ENCODE data around the gene HNF4A. TPM values are rescaled to one million over a fixed set of nuclear protein-coding genes. Genes with fewer than 3 reads are reported as not detected.

Gene HNF4A
- total and polyA plus RNA-seq, 4 experiments from 2014 or later, result not detected

DNA sequence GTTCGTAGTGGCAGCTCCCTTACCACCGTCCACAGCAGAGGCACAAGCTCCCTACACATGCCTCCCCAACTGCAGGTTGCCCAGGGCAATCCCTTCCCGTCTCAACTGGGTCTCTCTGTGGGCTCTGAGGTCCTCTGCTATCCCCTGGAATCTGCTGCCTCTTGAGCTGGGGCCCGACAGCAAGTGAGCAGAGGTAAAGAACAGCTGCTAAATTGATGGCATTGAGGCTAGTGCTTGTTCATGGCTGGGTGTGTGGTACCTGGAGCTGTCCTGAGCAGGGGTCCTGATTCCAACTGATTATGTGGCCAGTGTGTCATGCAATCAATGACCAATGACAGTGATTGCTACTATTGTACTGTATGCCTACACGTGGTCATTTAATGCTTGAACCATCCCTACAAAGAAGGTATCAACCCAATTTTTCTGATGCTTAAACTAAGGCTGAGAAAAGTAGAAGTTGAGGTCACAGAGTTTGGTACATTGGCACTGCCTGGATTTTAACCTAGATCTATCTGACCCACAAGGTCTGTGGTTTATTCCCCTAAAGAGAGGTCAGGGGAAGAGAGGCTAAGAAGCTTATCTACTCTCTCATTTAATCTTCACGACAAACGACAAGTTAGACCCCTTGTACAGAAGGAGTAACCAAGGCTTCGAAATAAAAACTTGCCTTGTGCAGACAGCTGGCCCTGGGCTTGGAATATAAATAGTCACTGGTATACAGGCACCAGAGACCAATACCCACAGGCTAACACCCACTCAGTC lies 41.1 kb downstream of the HNF4A start:
- Histone ChIP-seq H3K4me3 (ENCODE audit: low read length in 2 of 2) (no peak overlapping the region), H3K36me3 (ENCODE audit: insufficient read depth, low read length) (no peaks in the 10 kb centered on the region), H3K4me1 (ENCODE audit: insufficient read depth, low read length) (no peaks in the 10 kb centered on the region), H3K9me3 (ENCODE audit: control insufficient read depth in 1 of 2, low read length in 2 of 2) (no peaks in the 10 kb centered on the region), H3K27ac (ENCODE audit: low read depth, low read length) (no peak overlapping the region), H3K27me3 (ENCODE audit: insufficient read depth, low read length) (no peaks in the 10 kb centered on the region)
- POLR2A ChIA-PET (ENCODE audit: partially characterized antibody), result no interaction called here
- intact Hi-C loops (cut with micrococcal nuclease), result no loop called here
- CTCF ChIA-PET (ENCODE audit: partially characterized antibody), result interaction anchor here (3.3 kb wide), 1 partner anchor 11 kb away, joined by 13 read pairs; no protein-coding TSS in a partner anchor
- no peaks in the 10 kb centered on the region for H3K4me1 Mint-ChIP-seq
- no peaks in the 10 kb centered on the region for H3K36me3 Mint-ChIP-seq
- H3K9me3 Mint-ChIP-seq, result no peaks in the 10 kb centered on the region
- H3K27ac Mint-ChIP-seq, result no peak overlapping the region
- H3K4me3 Mint-ChIP-seq, result no peak overlapping the region
- DNase-seq, result no peak
- peaks cover 4 to 9% of the 10 kb centered on the region in 2 donors for H3K27me3 Mint-ChIP-seq

DNA sequence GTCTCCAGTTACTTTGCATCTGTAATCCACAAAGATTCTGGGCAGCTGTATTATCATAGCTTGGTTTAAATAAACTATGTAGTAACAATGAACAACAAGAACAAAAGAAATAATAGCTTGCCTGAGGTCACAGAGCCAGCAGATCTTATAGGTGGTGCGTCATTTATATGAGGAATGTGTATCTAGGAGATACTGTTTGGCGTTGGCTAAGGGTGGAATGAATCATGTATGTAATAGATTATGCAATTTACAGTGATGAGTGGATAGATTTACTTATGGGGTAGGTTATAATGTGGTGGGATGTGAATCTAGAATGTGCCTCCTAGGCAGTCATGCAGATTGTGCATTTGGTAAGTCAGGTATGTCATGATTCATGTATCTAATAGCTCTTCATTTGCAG lies 42.8 kb downstream of the HNF4A start:
- peaks cover 6 to 13% of the 10 kb centered on the region in 2 donors for H3K27me3 Mint-ChIP-seq
- DNase-seq, result no peak
- Histone ChIP-seq H3K4me3 (ENCODE audit: low read length in 2 of 2) (no peak overlapping the region), H3K4me1 (ENCODE audit: insufficient read depth, low read length) (no peaks in the 10 kb centered on the region), H3K9me3 (ENCODE audit: control insufficient read depth in 1 of 2, low read length in 2 of 2) (no peaks in the 10 kb centered on the region), H3K27me3 (ENCODE audit: insufficient read depth, low read length) (no peaks in the 10 kb centered on the region), H3K36me3 (ENCODE audit: insufficient read depth, low read length) (no peaks in the 10 kb centered on the region), H3K27ac (ENCODE audit: low read depth, low read length) (no peak overlapping the region)
- H3K4me1 Mint-ChIP-seq, result no peaks in the 10 kb centered on the region
- no peak overlapping the region for H3K4me3 Mint-ChIP-seq
- intact Hi-C loops (cut with micrococcal nuclease), result no loop called here
- ChIA-PET CTCF (ENCODE audit: partially characterized antibody) (no interaction called here), POLR2A (ENCODE audit: partially characterized antibody) (no interaction called here)
- no peaks in the 10 kb centered on the region for H3K36me3 Mint-ChIP-seq
- H3K9me3 Mint-ChIP-seq, result no peaks in the 10 kb centered on the region
- no peak overlapping the region for H3K27ac Mint-ChIP-seq

DNA sequence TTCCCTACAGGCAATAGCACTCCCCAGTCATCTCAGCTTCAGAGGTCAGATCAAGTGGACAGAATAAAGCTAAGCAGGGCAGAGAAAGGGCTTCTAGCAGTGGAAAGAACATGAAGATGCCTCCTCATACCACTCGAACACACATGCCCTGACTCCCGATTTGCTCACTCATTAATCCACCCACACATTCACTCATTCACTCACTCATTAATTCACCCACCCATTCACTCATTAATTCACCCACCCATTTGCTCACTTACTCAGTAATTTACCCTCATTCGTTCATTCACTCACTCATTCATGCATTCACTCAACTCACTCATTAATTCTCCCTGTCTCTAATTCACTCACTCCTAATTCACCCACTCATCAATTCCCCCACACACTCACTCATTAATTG lies 43.9 kb downstream of the HNF4A start:
- intact Hi-C loops (cut with micrococcal nuclease), result no loop called here
- Histone ChIP-seq H3K9me3 (ENCODE audit: control insufficient read depth in 1 of 2, low read length in 2 of 2) (no peaks in the 10 kb centered on the region), H3K27ac (ENCODE audit: low read depth, low read length) (no peak overlapping the region), H3K4me3 (ENCODE audit: low read length in 2 of 2) (no peak overlapping the region), H3K27me3 (ENCODE audit: insufficient read depth, low read length) (no peaks in the 10 kb centered on the region), H3K36me3 (ENCODE audit: insufficient read depth, low read length) (no peaks in the 10 kb centered on the region), H3K4me1 (ENCODE audit: insufficient read depth, low read length) (no peaks in the 10 kb centered on the region)
- H3K4me1 Mint-ChIP-seq, result peaks cover 0 to 1% (median 0%) of the 10 kb centered on the region in 4 donors
- no peak overlapping the region for H3K27ac Mint-ChIP-seq
- no peak for DNase-seq
- CTCF ChIA-PET (ENCODE audit: partially characterized antibody), result interaction anchor here (1.1 to 1.6 kb wide), 2 partner anchors 10 to 15 kb away, joined by 4 to 6 read pairs; no protein-coding TSS in a partner anchor
- H3K9me3 Mint-ChIP-seq, result no peaks in the 10 kb centered on the region
- no peaks in the 10 kb centered on the region for H3K36me3 Mint-ChIP-seq
- POLR2A ChIA-PET (ENCODE audit: partially characterized antibody), result no interaction called here
- H3K4me3 Mint-ChIP-seq, result no peak overlapping the region
- peaks cover 6 to 13% of the 10 kb centered on the region in 2 donors for H3K27me3 Mint-ChIP-seq

DNA sequence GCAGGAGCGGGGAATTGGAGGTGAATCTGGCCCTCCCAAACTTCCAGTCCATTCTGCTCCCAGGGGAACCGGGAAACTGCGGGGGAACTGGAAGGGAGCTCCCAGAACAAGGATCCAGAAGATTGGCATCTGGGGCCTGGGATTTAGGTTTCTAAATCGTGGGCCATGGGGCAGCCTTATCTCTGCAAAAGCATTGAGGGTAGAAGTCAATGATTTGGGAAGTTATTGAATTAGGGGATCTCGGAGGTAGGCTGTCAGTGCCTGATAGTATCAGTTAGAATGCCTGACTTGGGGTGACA lies 45.1 kb downstream of the HNF4A start:
- Histone ChIP-seq H3K36me3 (ENCODE audit: insufficient read depth, low read length) (no peaks in the 10 kb centered on the region), H3K9me3 (ENCODE audit: control insufficient read depth in 1 of 2, low read length in 2 of 2) (no peaks in the 10 kb centered on the region), H3K4me3 (ENCODE audit: low read length in 2 of 2) (no peak overlapping the region), H3K27ac (ENCODE audit: low read depth, low read length) (no peak overlapping the region), H3K4me1 (ENCODE audit: insufficient read depth, low read length) (no peaks in the 10 kb centered on the region), H3K27me3 (ENCODE audit: insufficient read depth, low read length) (no peaks in the 10 kb centered on the region)
- ChIA-PET CTCF (ENCODE audit: partially characterized antibody) (no interaction called here), POLR2A (ENCODE audit: partially characterized antibody) (no interaction called here)
- no peak overlapping the region for H3K27ac Mint-ChIP-seq
- H3K27me3 Mint-ChIP-seq, result peaks cover 7 to 13% of the 10 kb centered on the region in 2 donors
- H3K9me3 Mint-ChIP-seq, result no peaks in the 10 kb centered on the region
- DNase-seq, result no peak
- peaks cover 0 to 2% (median 0%) of the 10 kb centered on the region in 4 donors for H3K4me1 Mint-ChIP-seq
- intact Hi-C loops (cut with micrococcal nuclease), result no loop called here
- no peak overlapping the region for H3K4me3 Mint-ChIP-seq
- H3K36me3 Mint-ChIP-seq, result no peaks in the 10 kb centered on the region

DNA sequence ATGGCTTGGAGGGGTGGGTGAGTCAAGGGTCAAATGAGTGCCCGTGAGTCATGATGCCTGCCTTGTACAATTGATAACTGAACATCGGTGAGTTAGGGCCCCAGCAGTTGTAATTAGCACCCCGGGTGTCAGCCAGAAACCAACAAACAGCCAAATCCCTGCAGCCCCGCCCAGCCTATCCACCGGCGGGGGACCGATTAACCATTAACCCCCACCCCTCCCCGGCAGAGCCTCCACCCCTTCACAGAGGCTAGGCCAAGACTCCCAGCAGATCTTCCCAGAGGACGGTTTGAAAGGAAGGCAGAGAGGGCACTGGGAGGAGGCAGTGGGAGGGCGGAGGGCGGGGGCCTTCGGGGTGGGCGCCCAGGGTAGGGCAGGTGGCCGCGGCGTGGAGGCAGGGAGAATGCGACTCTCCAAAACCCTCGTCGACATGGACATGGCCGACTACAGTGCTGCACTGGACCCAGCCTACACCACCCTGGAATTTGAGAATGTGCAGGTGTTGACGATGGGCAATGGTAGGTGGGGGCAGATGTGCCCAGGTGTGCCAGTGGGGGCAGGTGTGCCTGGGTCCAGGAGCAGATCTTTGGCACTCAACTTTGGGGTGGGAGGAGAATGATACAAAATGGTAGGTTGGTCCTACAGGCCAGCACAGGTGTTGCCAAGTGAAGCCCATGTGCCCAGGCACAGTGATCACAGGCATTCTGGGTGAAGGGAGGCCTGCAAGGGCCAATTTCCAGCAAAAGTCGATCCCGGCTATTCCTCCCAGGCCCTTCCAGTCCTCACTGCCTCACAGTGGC lies 45.7 kb downstream of the HNF4A start:
- Mint-ChIP-seq H3K4me3 (no peak overlapping the region), H3K27ac (peak overlapping the region in 1 of 7 donors; percentile 31), H3K4me1 (peaks cover 0 to 2% (median 0%) of the 10 kb centered on the region in 4 donors), H3K36me3 (no peaks in the 10 kb centered on the region), H3K27me3 (peaks cover 7 to 10% of the 10 kb centered on the region in 2 donors), H3K9me3 (no peaks in the 10 kb centered on the region)
- H3K36me3 ChIP-seq (ENCODE audit: insufficient read depth, low read length), result no peaks in the 10 kb centered on the region
- no peaks in the 10 kb centered on the region for H3K9me3 ChIP-seq (ENCODE audit: control insufficient read depth in 1 of 2, low read length in 2 of 2)
- ChIA-PET CTCF (ENCODE audit: partially characterized antibody) (no interaction called here), POLR2A (ENCODE audit: partially characterized antibody) (no interaction called here)
- no peaks in the 10 kb centered on the region for H3K27me3 ChIP-seq (ENCODE audit: insufficient read depth, low read length)
- no peak overlapping the region for H3K4me3 ChIP-seq (ENCODE audit: low read length in 2 of 2)
- no peak for DNase-seq
- H3K4me1 ChIP-seq (ENCODE audit: insufficient read depth, low read length), result no peaks in the 10 kb centered on the region
- no peak overlapping the region for H3K27ac ChIP-seq (ENCODE audit: low read depth, low read length)
- intact Hi-C loops (cut with micrococcal nuclease), result no loop called here

DNA sequence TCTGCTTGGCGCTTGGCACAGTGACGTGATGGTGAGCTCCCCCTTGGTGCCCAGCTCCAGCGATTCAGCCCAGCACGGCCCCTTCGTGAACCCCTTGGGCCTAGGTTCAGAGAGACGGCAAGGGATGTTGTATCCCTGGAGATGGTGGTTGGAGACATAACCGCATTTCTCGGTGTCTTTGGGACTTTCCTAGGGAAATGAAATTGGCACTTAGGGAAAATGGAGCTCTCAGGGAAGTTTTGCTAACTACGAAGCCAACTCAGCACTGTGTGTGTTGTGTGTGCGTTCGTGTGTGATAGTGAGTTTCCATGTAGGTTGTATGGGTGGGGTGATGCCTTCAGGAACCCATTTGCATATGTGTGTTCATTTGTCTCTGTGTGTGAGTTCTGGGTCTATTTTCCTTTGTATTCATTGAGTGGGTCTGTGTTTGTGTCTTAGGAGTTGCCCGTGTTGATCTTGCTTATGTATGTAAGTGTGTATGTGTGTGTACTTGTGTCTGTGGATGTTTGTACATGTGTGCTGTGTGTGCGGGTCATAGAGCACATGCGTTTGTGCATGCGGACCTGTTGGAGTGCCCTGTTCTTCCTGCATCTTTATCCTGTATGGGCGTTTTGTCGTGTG lies 46.4 kb downstream of the HNF4A start:
- Histone ChIP-seq H3K36me3 (ENCODE audit: insufficient read depth, low read length) (no peaks in the 10 kb centered on the region), H3K4me1 (ENCODE audit: insufficient read depth, low read length) (no peaks in the 10 kb centered on the region), H3K27me3 (ENCODE audit: insufficient read depth, low read length) (no peaks in the 10 kb centered on the region), H3K27ac (ENCODE audit: low read depth, low read length) (no peak overlapping the region), H3K9me3 (ENCODE audit: control insufficient read depth in 1 of 2, low read length in 2 of 2) (no peaks in the 10 kb centered on the region), H3K4me3 (ENCODE audit: low read length in 2 of 2) (no peak overlapping the region)
- DNase-seq, result no peak
- Mint-ChIP-seq H3K9me3 (no peaks in the 10 kb centered on the region), H3K4me3 (no peak overlapping the region), H3K4me1 (peaks cover 0 to 2% (median 0%) of the 10 kb centered on the region in 4 donors), H3K36me3 (no peaks in the 10 kb centered on the region), H3K27me3 (peaks cover 7 to 8% of the 10 kb centered on the region in 2 donors), H3K27ac (no peak overlapping the region)
- intact Hi-C loops (cut with micrococcal nuclease), result no loop called here
- POLR2A ChIA-PET (ENCODE audit: partially characterized antibody), result no interaction called here
- CTCF ChIA-PET (ENCODE audit: partially characterized antibody), result no interaction called here

DNA sequence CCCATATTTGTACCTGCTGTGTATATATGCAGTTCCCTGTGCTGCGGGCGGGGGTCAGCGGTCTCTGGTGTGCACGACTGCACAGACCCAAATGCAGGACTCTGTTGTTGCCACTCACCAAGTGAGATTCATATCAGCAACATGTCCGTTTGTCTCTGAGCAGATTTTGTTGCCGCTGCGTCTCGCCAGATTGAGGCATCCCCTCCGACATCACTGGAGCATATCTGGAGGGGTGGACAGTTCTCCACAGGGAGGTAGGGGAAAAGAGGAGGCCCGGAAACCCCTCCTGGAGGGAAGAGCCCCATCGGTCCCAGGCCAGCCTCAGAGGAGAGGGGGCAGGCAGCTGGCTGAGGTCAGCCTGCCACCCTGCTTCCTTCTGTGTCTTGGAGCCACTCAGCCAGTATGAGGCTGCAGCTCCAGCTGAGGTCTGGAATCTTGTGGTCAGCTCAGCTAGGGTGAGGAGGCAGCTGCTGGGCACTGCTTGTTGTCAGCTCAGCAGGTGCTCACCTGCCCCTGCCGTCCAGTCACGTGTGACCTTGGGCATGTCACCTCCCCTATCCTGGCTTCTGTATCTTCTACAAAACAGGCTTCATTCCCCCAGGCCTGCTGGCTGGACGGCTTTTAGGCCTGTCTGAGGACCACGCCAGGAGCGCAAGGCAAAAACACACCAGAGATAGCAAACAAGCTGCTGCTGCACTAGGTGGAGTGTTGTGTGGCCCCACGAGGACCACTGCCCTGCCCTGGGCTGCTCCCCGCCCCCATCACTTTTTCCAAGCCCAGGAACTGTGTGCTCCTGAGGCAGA lies 47.1 kb downstream of the HNF4A start:
- Mint-ChIP-seq H3K27ac (no peak overlapping the region), H3K36me3 (no peaks in the 10 kb centered on the region), H3K27me3 (peaks cover 7 to 8% of the 10 kb centered on the region in 2 donors), H3K9me3 (no peaks in the 10 kb centered on the region), H3K4me3 (no peak overlapping the region), H3K4me1 (peaks cover 0 to 2% (median 0%) of the 10 kb centered on the region in 4 donors)
- H3K27ac ChIP-seq (ENCODE audit: low read depth, low read length), result no peak overlapping the region
- no peaks in the 10 kb centered on the region for H3K36me3 ChIP-seq (ENCODE audit: insufficient read depth, low read length)
- H3K4me3 ChIP-seq (ENCODE audit: low read length in 2 of 2), result no peak overlapping the region
- intact Hi-C loops (cut with micrococcal nuclease), result no loop called here
- H3K27me3 ChIP-seq (ENCODE audit: insufficient read depth, low read length), result no peaks in the 10 kb centered on the region
- no peak for DNase-seq
- H3K9me3 ChIP-seq (ENCODE audit: control insufficient read depth in 1 of 2, low read length in 2 of 2), result no peaks in the 10 kb centered on the region
- ChIA-PET POLR2A (ENCODE audit: partially characterized antibody) (no interaction called here), CTCF (ENCODE audit: partially characterized antibody) (no interaction called here)
- no peaks in the 10 kb centered on the region for H3K4me1 ChIP-seq (ENCODE audit: insufficient read depth, low read length)

Measured in CD4-positive, alpha-beta memory T cell (primary cell).